H1 (cell line): Measurements from ENCODE around the gene PTPRC. TPM values are rescaled to one million over a fixed set of nuclear protein-coding genes. Genes with fewer than 3 reads are reported as not detected.

Source experiments
- CHD7 ChIP-seq: fragments of 300-600 bp; sonication (generic); IDR thresholded peaks from 2 replicates; pipeline ENCODE4 v1.7.1; 2012; ENCODE audit warnings: low read length, moderate library complexity, mild to moderate bottlenecking, inconsistent platforms; ENCODE audit not compliant: insufficient replicate concordance
- polyA plus RNA-seq, 7 experiments: library from polyadenylated mRNA; depleted of rRNA in 3 of 7; stranded (reverse) in 5 of 7; unstranded in 2 of 7; fragments of >200 nt in 5 of 7; fragments of 200-250 nt in 2 of 7; gene quantifications; 1 replicate in 5 of 7; 2 replicates in 1 of 7; 4 replicates in 1 of 7; pipeline versions ENCODE4 v1.2.1 to v1.2.3, GENCODE V29; 2011 to 2013; ENCODE audit warnings: missing spikeins in 2 of 7, mixed read lengths in 2 of 7
- total RNA-seq: library from RNA; stranded (reverse); fragmentation: NEBNext Ultra II Directional; extraction: Animal tissue kit (Norgen Biotek cat#: 25700); gene quantifications from 2 replicates; pipeline ENCODE4 v1.2.1, GENCODE V29; 2021

The PTPRC gene
- total and polyA plus RNA-seq, 2 of the 8 experiments (the other 6 are each of a cell fraction or from before 2014, with no cell fraction given) = 0.05 TPM; not detected in 1

- TF ChIP-seq CHD7 = no peak
Observed at GRCh38 chr1:198612471-198613260, 26.2 kb upstream of the PTPRC start (continued).
